EL (cell line): ENCODE measurements around the gene WWTR1.

Experiments used
- DNase-seq: peaks from one replicate; pipeline ENCODE4 v3.0.0-alpha.2; 2016

Gene WWTR1

GRCh38 chr3:149589332-149589731 is 68.5 kb downstream of the WWTR1 start:
- peak; percentile 81 for DNase-seq

GRCh38 chr3:149588909-149589308 is 68.9 kb downstream of the WWTR1 start:
- DNase-seq = no peak

- no peak for DNase-seq
Observed at GRCh38 chr3:149587383-149587782, 70.4 kb downstream of the WWTR1 start.

GRCh38 chr3:149586871-149587270 is 71.0 kb downstream of the WWTR1 start:
- DNase-seq = peak; percentile 53

GRCh38 chr3:149585401-149585726 is 72.5 kb downstream of the WWTR1 start:
- no peak for DNase-seq

GRCh38 chr3:149583921-149584635 is 73.7 kb downstream of the WWTR1 start:
- no peak for DNase-seq

- no peak for DNase-seq
Observed at GRCh38 chr3:149582395-149582794, 75.4 kb downstream of the WWTR1 start.

- DNase-seq = peak; percentile 85
Observed at GRCh38 chr3:149581681-149582370, 76.0 kb downstream of the WWTR1 start.

- peak; percentile 68 for DNase-seq
Observed at GRCh38 chr3:149581248-149581647, 76.6 kb downstream of the WWTR1 start.

GRCh38 chr3:149579838-149580542 is 77.8 kb downstream of the WWTR1 start:
- DNase-seq = peak; percentile 63

- no peak for DNase-seq
Observed at GRCh38 chr3:149579161-149579560, 78.7 kb downstream of the WWTR1 start.

- no peak for DNase-seq
Observed at GRCh38 chr3:149577801-149578200, 80.0 kb downstream of the WWTR1 start.

- DNase-seq = peak; percentile 98
Observed at GRCh38 chr3:149575961-149576564, 81.8 kb downstream of the WWTR1 start.

GRCh38 chr3:149575213-149575960 is 82.4 kb downstream of the WWTR1 start:
- peak; percentile 95 for DNase-seq

- peak; percentile 81 for DNase-seq
Observed at GRCh38 chr3:149572796-149573414, 84.9 kb downstream of the WWTR1 start.

GRCh38 chr3:149571381-149571780 is 86.4 kb downstream of the WWTR1 start:
- DNase-seq = no peak

- no peak for DNase-seq
Observed at GRCh38 chr3:149570016-149570415, 87.8 kb downstream of the WWTR1 start.

GRCh38 chr3:149567381-149567780 is 90.4 kb downstream of the WWTR1 start:
- no peak for DNase-seq

GRCh38 chr3:149566292-149566975 is 91.4 kb downstream of the WWTR1 start:
- DNase-seq = no peak

- peak; percentile 25 for DNase-seq
Observed at GRCh38 chr3:149564079-149564478, 93.7 kb downstream of the WWTR1 start.

GRCh38 chr3:149563114-149563513 is 94.7 kb downstream of the WWTR1 start:
- DNase-seq = no peak

GRCh38 chr3:149560617-149561016 is 97.2 kb downstream of the WWTR1 start:
- no peak for DNase-seq
